ENCODE measurements around the gene USP24.

The USP24 gene

GRCh38 chr1:55065648-55066047 lies 149.5 kb downstream of the USP24 start:
- no peak for DNase-seq

GRCh38 chr1:55064861-55065263 lies 150.3 kb downstream of the USP24 start:
- DNase-seq, result peak; percentile 66

- DNase-seq, result peak; percentile 57
Observed at GRCh38 chr1:55064071-55064581, 151.0 kb downstream of the USP24 start.

GRCh38 chr1:55063577-55063942 lies 151.6 kb downstream of the USP24 start:
- no peak for DNase-seq

GRCh38 chr1:55062801-55063576 lies 152.2 kb downstream of the USP24 start:
- DNase-seq, result no peak

GRCh38 chr1:55061706-55062321 lies 153.3 kb downstream of the USP24 start:
- no peak for DNase-seq

- DNase-seq, result no peak
Observed at GRCh38 chr1:55061000-55061705, 154.0 kb downstream of the USP24 start.

GRCh38 chr1:55060133-55060999 lies 154.8 kb downstream of the USP24 start:
- DNase-seq, result no peak

- DNase-seq, result no peak
Observed at GRCh38 chr1:55059302-55060132, 155.6 kb downstream of the USP24 start.

- no peak for DNase-seq
Observed at GRCh38 chr1:55057956-55058298, 157.2 kb downstream of the USP24 start.

- DNase-seq, result no peak
Observed at GRCh38 chr1:55057270-55057955, 157.8 kb downstream of the USP24 start.

GRCh38 chr1:55056632-55056992 lies 158.6 kb downstream of the USP24 start:
- DNase-seq, result no peak

GRCh38 chr1:55055951-55056631 lies 159.1 kb downstream of the USP24 start:
- DNase-seq, result no peak

GRCh38 chr1:55055084-55055882 lies 159.9 kb downstream of the USP24 start:
- DNase-seq, result no peak

- DNase-seq, result no peak
Observed at GRCh38 chr1:55054396-55054795, 160.8 kb downstream of the USP24 start.

GRCh38 chr1:55053265-55053954 lies 161.8 kb downstream of the USP24 start:
- no peak for DNase-seq

- DNase-seq, result no peak
Observed at GRCh38 chr1:55052221-55053142, 162.7 kb downstream of the USP24 start.

GRCh38 chr1:55051621-55052020 lies 163.5 kb downstream of the USP24 start:
- DNase-seq, result no peak

Measured in EL (cell line).